Mucosa of descending colon (tissue), 3 donors: ENCODE measurements around the gene CAMKMT. TPM values are rescaled to one million over a fixed set of nuclear protein-coding genes. Genes with fewer than 3 reads are reported as not detected.

Experiments
- ATAC-seq: fragments of 200-7000 bp; cut with Tn5 transposase; one replicate; pipeline ENCODE4 v1.9.1; 2020; ENCODE audit warnings: mild to moderate bottlenecking, moderate library complexity
- DNase-seq, 3 donors: peaks; one replicate each; pipeline ENCODE4 v3.0.0-alpha.2; 2020
- H3K36me3 ChIP-seq: fragments of 200-600 bp; one replicate; pipeline ENCODE4 v1.8.0; 2021; ENCODE audit warnings: low read depth, mild to moderate bottlenecking
- H3K4me1 ChIP-seq: fragments of 200-600 bp; one replicate; pipeline ENCODE4 v1.8.0; 2021; ENCODE audit warnings: low read depth, mild to moderate bottlenecking
- H3K4me3 ChIP-seq: fragments of 200-600 bp; one replicate; pipeline ENCODE4 v1.8.0; 2021; ENCODE audit warnings: mild to moderate bottlenecking
- H3K9me3 ChIP-seq: fragments of 200-600 bp; one replicate; pipeline ENCODE4 v1.8.0; 2021; ENCODE audit warnings: mild to moderate bottlenecking
- intact Hi-C, 2 donors: fragments of 100-400 bp; cut with DNase I in 1 of 2; cut with micrococcal nuclease in 1 of 2; formaldehyde crosslinking; loops; one replicate each; pipeline versions ENCODE4 v1.11.0 to v1.11.1; 2022; cut with DNase I, micrococcal nuclease
- total RNA-seq, 3 donors: library from RNA; stranded (reverse); fragmentation: NEBNext Ultra II Directional in 2 of 3; extraction: Animal tissue kit (Norgen Biotek cat#: 25700) in 2 of 3; gene quantifications; one replicate each; pipeline versions ENCODE4 v1.2.1 to v1.2.4, GENCODE V29; 2021 to 2023
- TF ChIP-seq, protein P1 (sequence below): fragments of 200-600 bp; IDR thresholded peaks from one replicate; pipeline ENCODE4 v1.8.0; 2022; ENCODE audit warnings: antibody characterized with exemption, mild to moderate bottlenecking
- donor health status: DM: no; HTN: no; CAD: no; lungs with moderate emphysema.
- donor health status: DM: no; HTN: no; CAD: no.
- donor health status: DM: no; HTN: yes; CAD: no.

CAMKMT gene
- total RNA-seq, 3 donors from 2014 or later, result 13.2 to 16.0 (median 14.1) TPM

DNA sequence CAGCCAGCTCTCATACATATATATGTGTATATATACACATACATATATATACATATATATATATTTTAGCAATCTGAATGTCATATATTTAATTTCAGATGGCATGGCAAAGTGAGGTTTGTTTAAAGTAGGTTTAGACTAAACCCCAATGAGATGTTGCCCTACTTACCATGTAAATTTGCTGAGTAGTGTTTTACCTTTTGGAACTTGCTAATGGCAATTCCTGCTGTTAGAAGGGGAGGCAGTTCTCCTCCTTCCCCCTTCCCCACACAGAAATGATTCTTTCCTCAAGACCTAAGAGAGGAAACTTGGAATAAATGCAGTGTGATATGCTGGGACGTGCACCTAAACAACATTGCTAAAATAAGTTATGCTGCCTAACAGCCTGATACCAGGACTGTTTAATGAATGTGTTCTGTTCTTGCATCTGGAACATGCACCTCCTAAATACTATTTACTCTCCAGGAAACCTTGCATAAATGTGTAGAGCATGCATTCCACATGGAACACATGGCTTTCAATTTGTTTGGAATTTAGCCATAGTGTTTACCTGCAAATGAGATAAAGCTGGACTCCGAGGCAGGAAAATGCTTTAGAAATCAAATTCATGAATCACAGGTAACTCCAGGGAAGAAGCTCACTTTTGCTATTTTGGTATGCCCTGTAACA, 326.8 kb downstream of the CAMKMT start:
- H3K9me3 ChIP-seq, result no peaks in the 10 kb centered on the region
- no peak for ATAC-seq
- TF ChIP-seq, protein P1, sequence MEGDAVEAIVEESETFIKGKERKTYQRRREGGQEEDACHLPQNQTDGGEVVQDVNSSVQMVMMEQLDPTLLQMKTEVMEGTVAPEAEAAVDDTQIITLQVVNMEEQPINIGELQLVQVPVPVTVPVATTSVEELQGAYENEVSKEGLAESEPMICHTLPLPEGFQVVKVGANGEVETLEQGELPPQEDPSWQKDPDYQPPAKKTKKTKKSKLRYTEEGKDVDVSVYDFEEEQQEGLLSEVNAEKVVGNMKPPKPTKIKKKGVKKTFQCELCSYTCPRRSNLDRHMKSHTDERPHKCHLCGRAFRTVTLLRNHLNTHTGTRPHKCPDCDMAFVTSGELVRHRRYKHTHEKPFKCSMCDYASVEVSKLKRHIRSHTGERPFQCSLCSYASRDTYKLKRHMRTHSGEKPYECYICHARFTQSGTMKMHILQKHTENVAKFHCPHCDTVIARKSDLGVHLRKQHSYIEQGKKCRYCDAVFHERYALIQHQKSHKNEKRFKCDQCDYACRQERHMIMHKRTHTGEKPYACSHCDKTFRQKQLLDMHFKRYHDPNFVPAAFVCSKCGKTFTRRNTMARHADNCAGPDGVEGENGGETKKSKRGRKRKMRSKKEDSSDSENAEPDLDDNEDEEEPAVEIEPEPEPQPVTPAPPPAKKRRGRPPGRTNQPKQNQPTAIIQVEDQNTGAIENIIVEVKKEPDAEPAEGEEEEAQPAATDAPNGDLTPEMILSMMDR, result no peak
- no peak for DNase-seq
- H3K36me3 ChIP-seq, result no peaks in the 10 kb centered on the region
- no peaks in the 10 kb centered on the region for H3K4me1 ChIP-seq
- H3K4me3 ChIP-seq, result no peak overlapping the region
- intact Hi-C loops, result no loop called here

DNA sequence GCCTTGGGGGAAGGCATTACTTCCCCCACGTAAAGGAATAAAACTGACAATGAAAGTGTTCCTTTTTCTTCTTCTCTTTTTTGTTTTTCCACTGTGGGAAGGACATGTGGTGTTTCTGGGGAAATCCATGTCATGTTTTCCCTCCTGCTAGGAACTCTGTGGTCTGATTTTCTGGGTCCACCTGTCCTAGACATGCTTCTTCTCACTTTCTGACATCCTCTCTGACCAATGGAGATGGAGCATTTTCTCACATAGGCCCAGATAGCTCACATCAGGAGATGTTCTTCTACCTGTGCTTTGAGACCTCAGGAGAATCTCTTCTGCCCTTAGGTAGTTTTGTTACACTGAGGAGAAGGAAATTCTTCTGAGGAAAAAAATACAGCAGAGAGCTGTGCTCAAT, 327.8 kb downstream of the CAMKMT start:
- Histone ChIP-seq H3K4me1 (no peaks in the 10 kb centered on the region), H3K9me3 (no peaks in the 10 kb centered on the region), H3K4me3 (no peak overlapping the region), H3K36me3 (no peaks in the 10 kb centered on the region)
- intact Hi-C loops, result no loop called here
- TF ChIP-seq, protein P1, result no peak
- DNase-seq (no peak), ATAC-seq (no peak)

DNA sequence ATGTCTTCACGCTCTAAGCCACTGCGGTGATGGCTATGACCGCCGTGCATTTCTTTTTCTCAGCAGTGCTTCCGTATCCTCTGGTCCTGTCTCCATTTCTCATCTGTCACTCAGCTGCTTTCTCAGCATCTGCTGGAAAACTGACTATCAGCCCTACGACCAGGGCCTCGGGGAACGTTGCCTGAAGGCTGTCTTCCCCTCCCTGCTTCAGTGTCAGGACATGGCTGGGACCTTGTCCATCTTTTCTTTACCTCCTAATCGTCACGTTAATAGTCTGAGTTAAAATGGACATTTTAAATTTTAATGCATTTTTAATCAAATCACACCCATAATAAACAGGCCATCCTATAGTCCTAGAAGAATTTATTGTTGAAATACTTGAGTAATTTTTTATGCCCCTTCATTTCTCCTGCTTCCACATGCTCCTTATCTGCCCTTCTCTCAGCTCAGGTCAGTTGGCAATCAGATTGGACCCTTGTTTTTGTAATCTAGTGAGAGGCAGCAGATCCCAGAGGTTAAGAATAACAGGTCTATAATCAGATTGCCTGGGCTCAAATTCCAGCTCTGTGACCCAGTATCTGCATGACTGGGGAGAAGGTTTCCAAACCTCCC, 329.5 kb downstream of the CAMKMT start:
- Histone ChIP-seq H3K4me1 (no peaks in the 10 kb centered on the region), H3K4me3 (no peak overlapping the region), H3K9me3 (no peaks in the 10 kb centered on the region), H3K36me3 (no peaks in the 10 kb centered on the region)
- ATAC-seq, result no peak
- TF ChIP-seq, protein P1, result no peak
- no peak for DNase-seq
- intact Hi-C loops, result no loop called here

DNA sequence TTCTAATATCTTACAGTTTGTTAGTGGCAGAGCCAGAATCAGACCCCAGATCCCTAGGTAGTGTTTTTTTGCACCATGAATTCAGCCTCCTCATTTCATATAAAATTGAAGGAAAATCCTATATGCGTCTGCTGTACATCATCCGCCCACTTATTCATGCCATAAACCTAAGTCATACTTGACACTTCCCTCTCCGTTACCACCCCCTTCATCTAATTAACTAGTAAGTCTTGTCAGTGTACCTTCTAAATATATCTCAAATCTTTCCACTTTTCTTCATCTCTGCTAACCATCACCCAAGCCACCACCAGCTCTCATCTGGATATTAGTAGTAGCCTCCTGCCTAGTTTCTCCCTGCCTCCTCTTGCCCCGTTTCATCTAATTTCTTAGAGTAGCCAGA, 331.1 kb downstream of the CAMKMT start:
- DNase-seq (no peak), ATAC-seq (no peak)
- TF ChIP-seq, protein P1, result no peak
- Histone ChIP-seq H3K36me3 (no peaks in the 10 kb centered on the region), H3K4me1 (no peaks in the 10 kb centered on the region), H3K9me3 (no peaks in the 10 kb centered on the region), H3K4me3 (no peak overlapping the region)
- intact Hi-C loops, result no loop called here

DNA sequence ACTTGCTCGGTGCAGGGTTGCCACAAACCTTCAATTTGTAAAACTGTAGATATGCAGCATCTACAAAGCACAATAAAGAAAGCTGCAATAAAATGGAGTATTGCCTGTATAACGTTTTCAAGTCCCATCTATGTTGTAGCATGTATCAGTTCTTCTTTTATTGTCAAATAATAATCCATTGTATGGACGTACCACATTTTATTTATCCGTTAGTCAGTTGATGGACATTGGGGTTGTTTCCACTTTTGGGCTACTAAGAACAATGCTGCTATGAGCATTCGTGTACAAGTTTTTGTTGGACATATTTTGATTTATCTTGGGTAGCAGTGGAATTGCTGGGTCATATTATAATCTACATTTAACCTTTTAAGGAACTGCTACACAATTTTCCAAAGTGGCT, 339.1 kb downstream of the CAMKMT start:
- no peak for ATAC-seq

More for the DNA sequence above, 339.1 kb downstream of the CAMKMT start:
- TF ChIP-seq, protein P1, result no peak
- Histone ChIP-seq H3K4me3 (no peak overlapping the region), H3K36me3 (no peaks in the 10 kb centered on the region), H3K9me3 (no peaks in the 10 kb centered on the region), H3K4me1 (no peaks in the 10 kb centered on the region)
- DNase-seq, result no peak
- intact Hi-C loops, result no loop called here
